ENCODE measurements around the gene ZNF587B. TPM values are rescaled to one million over a fixed set of nuclear protein-coding genes. Genes with fewer than 3 reads are reported as not detected.
A peak's percentile ranks its signal among the peaks of the same experiment; 100 is the strongest.
"Not testable (repeated sequence)": the region's sequence is repeated elsewhere in the genome, so short reads cannot be mapped to it uniquely, and the experiment has no call there.

The ZNF587B gene
- total and polyA plus RNA-seq, 9 of the 15 experiments (the other 6 are each of a cell fraction or from before 2014, with no cell fraction given): 7.4 to 37.5 (median 20.8) TPM

- no peak for TF ChIP-seq ZNF740 (CRISPR knock-in tag; IDR thresholded peaks at IDR 0.05)
- TF ChIP-seq ZNF740 (tag; IDR thresholded peaks at IDR 0.05): peak in 1 of 2 experiments; percentile 38; a peak in 1 of 4 replicates
- TF ChIP-seq CREB3 (tag; conservative IDR thresholded peaks at IDR 0.05; ENCODE audit: low read depth): peak; percentile 81
- TF ChIP-seq CXXC5 (CRISPR knock-in tag; IDR thresholded peaks at IDR 0.05): 0 out of 2 replicates have a peak, but pooled peaks have one; percentile 31
- TF ChIP-seq SMAD4 (CRISPR knock-in tag; conservative IDR thresholded peaks at IDR 0.05): peak; percentile 59; the same call in 1 of the 2 replicates
- TF ChIP-seq NR4A1 (CRISPR knock-in tag; IDR thresholded peaks at IDR 0.05): no peak
- TF ChIP-seq NR4A1 (tag; IDR thresholded peaks at IDR 0.05): peak; percentile 87
- TF ChIP-seq ILK (tag; IDR thresholded peaks at IDR 0.05; ENCODE audit: borderline replicate concordance, low read depth): 0 out of 2 replicates have a peak, but pooled peaks have one; percentile 26
- TF ChIP-seq HDAC8 (tag; IDR thresholded peaks at IDR 0.05): 0 out of 2 replicates have a peak, but pooled peaks have one; percentile 49
- 0 out of 2 replicates have a peak, but pooled peaks have one; percentile 42 for TF ChIP-seq ZNF395 (CRISPR knock-in tag; IDR thresholded peaks at IDR 0.05)
- TF ChIP-seq MEIS2 (IDR thresholded peaks at IDR 0.05; ENCODE audit: partially characterized antibody): no peak
- no peak for TF ChIP-seq CLOCK (CRISPR knock-in tag; IDR thresholded peaks at IDR 0.05; ENCODE audit: borderline replicate concordance)
These were observed 9.5 kb upstream of the ZNF587B start (continued) for GRCh38 chr19:57820599-57820998.

- Histone ChIP-seq H3K4me2 (ENCODE audit: insufficient read depth, low read length) (peak overlapping the region; percentile 83; the same call in 1 of the 2 replicates), H3K79me2 (ENCODE audit: control insufficient read depth, insufficient read depth, low read length) (peaks cover 70% of the 10 kb centered on the region), H3K9ac (ENCODE audit: insufficient read depth in 1 of 2, low read depth in 2 of 2, low read length in 2 of 2) (peak overlapping the region in 1 of 2 experiments; percentile 95; a peak in 1 of 4 replicates), H3K4me3 (peak overlapping the region; percentile 91; the same call in 1 of the 2 replicates), H3K4me1 (replicated peaks in 1 of 2; ENCODE audit: control insufficient read depth in 2 of 2, insufficient read depth in 2 of 2, low read length in 2 of 2) (peaks cover 4 to 13% of the 10 kb centered on the region in 2 experiments; a peak in 3 of 5 replicates), H3K36me3 (ENCODE audit: control insufficient read depth, insufficient read depth, low read length) (peaks cover 55% of the 10 kb centered on the region)
- H3K9me1 ChIP-seq (ENCODE audit: control insufficient read depth, insufficient read depth, low read length); BruUV-seq (replicated peaks); CTCF ChIA-PET (ENCODE audit: low intra/inter-chr PET ratio); H3K27ac ChIP-seq (ENCODE audit: extremely low read depth, low read depth, low read length); H3K27me3 ChIP-seq (ENCODE audit: control insufficient read depth in 2 of 2, insufficient read depth in 2 of 2, low read length in 2 of 2); H2AFZ ChIP-seq (ENCODE audit: low read depth, low read length); H4K20me1 ChIP-seq (replicated peaks; ENCODE audit: control insufficient read depth, insufficient read depth, low read length); H3K9me3 ChIP-seq (replicated peaks; ENCODE audit: control insufficient read depth, insufficient read depth, low read depth, low read length); in situ Hi-C loops (cut with MboI); intact Hi-C loops (cut with micrococcal nuclease); DNase-seq (ENCODE audit: extremely low read depth in 1 of 4, low spot score in 3 of 4): not testable (repeated sequence)
- POLR2A ChIA-PET: interaction anchor here (0.6 to 0.7 kb wide), 2 partner anchors 28 to 73 kb away, joined by 3 read pairs; partner anchors contain the start of gene ZNF587
- 25% methylated on average over 2 of the region's 3 CpGs for WGBS (ENCODE audit: insufficient coverage, low coverage, missing lambda C conversion rate)
- peak; percentile 8; the same call in 1 of the 3 replicates for ATAC-seq
- FAIRE-seq: peak; percentile 65
These were observed 9.0 kb upstream of the ZNF587B start for GRCh38 chr19:57821095-57821494.
